MM.1S (cell line): ENCODE measurements around the gene ATPAF2.

Source experiments
- DNase-seq: peaks from one replicate; pipeline ENCODE4 v3.0.0-alpha.2; 2015
- H2AFZ ChIP-seq: fragments of 300-600 bp; sonication (generic); 2 replicates; pipeline ENCODE4 v1.6.0; 2016; ENCODE audit warnings: antibody characterized with exemption, low read length
- H3F3A ChIP-seq: fragments of 300-600 bp; sonication (generic); 2 replicates; pipeline ENCODE4 v1.6.1; 2016; ENCODE audit warnings: mild to moderate bottlenecking, antibody characterized with exemption, low read length, moderate library complexity, mixed read lengths; ENCODE audit not compliant: insufficient read depth
- H3K27ac ChIP-seq: fragments of 300-600 bp; sonication (generic); 2 replicates; pipeline ENCODE4 v1.5.1; 2016; ENCODE audit warnings: mild to moderate bottlenecking, low read length
- H3K27me3 ChIP-seq: fragments of 300-600 bp; sonication (generic); replicated peaks from 2 replicates; pipeline ENCODE4 v1.6.0; 2016; ENCODE audit warnings: low read length; ENCODE audit not compliant: insufficient read depth
- H3K36me3 ChIP-seq: fragments of 300-600 bp; sonication (generic); replicated peaks from 2 replicates; pipeline ENCODE4 v1.6.1; 2016; ENCODE audit warnings: mild to moderate bottlenecking, low read length, mixed read lengths; ENCODE audit not compliant: insufficient read depth
- H3K4me1 ChIP-seq: fragments of 300-600 bp; sonication (generic); 2 replicates; pipeline ENCODE4 v1.6.1; 2016; ENCODE audit warnings: low read length, mixed read lengths
- H3K4me2 ChIP-seq: fragments of 300-600 bp; sonication (generic); 2 replicates; pipeline ENCODE4 v1.6.0; 2016; ENCODE audit warnings: low read depth, low read length
- H3K4me3 ChIP-seq: fragments of 300-600 bp; sonication (generic); 2 replicates; pipeline ENCODE4 v1.5.1; 2016; ENCODE audit warnings: low read length, mixed read lengths
- H3K79me2 ChIP-seq: fragments of 300-600 bp; sonication (generic); 2 replicates; pipeline ENCODE4 v1.6.1; 2016; ENCODE audit warnings: mixed run types, low read length, mixed read lengths
- H3K9ac ChIP-seq: fragments of 300-600 bp; sonication (generic); 2 replicates; pipeline ENCODE4 v1.6.1; 2016; ENCODE audit warnings: low read length, mixed read lengths
- H3K9me2 ChIP-seq: fragments of 300-600 bp; sonication (generic); replicated peaks from 2 replicates; pipeline ENCODE4 v1.6.1; 2016; ENCODE audit warnings: mild to moderate bottlenecking, low read length, mixed read lengths; ENCODE audit not compliant: insufficient read depth
- H3K9me3 ChIP-seq: fragments of 300-600 bp; sonication (generic); replicated peaks from 2 replicates; pipeline ENCODE4 v1.6.1; 2016; ENCODE audit warnings: mild to moderate bottlenecking, low read length, mixed read lengths; ENCODE audit not compliant: insufficient read depth
- H4K20me1 ChIP-seq: fragments of 300-600 bp; sonication (generic); 2 replicates; pipeline ENCODE4 v1.6.1; 2016; ENCODE audit warnings: mild to moderate bottlenecking, low read length, moderate library complexity, mixed read lengths; ENCODE audit not compliant: insufficient read depth
- CTCF ChIP-seq: fragments of 300-600 bp; sonication (generic); IDR thresholded peaks from 2 replicates; pipeline ENCODE4 v1.5.1; 2016; ENCODE audit warnings: antibody characterized with exemption, low read length, mixed read lengths
- EZH2 ChIP-seq: fragments of 300-600 bp; sonication (generic); optimal IDR thresholded peaks from 2 replicates; pipeline ENCODE3; 2017; ENCODE audit warnings: low read depth, mild to moderate bottlenecking, antibody characterized with exemption, low read length, mixed read lengths
- EZH2phosphoT487 ChIP-seq: fragments of 300-600 bp; sonication (generic); IDR thresholded peaks from 2 replicates; pipeline ENCODE4 v1.6.1; 2018; ENCODE audit warnings: antibody characterized with exemption, low read length

ATPAF2 gene

GRCh38 chr17:18039535-18040260 lies 730 bp upstream of the ATPAF2 start:
- Histone ChIP-seq H2AFZ (peak overlapping the region; percentile 69; the same call in 1 of the 2 replicates), H3K9ac (peak overlapping the region; percentile 72), H3K9me3 (no peaks in the 10 kb centered on the region), H3K4me1 (peaks cover 16% of the 10 kb centered on the region), H3K4me2 (peak overlapping the region; percentile 89), H3K36me3 (no peaks in the 10 kb centered on the region), H3F3A (no peaks in the 10 kb centered on the region), H3K79me2 (peaks cover 67% of the 10 kb centered on the region), H4K20me1 (no peaks in the 10 kb centered on the region), H3K27ac (no peak overlapping the region), H3K27me3 (no peaks in the 10 kb centered on the region), H3K9me2 (no peaks in the 10 kb centered on the region), H3K4me3 (peak overlapping the region; percentile 97)
- peak; percentile 48 for DNase-seq
- no peak for TF ChIP-seq EZH2phosphoT487
- TF ChIP-seq CTCF, result no peak
- TF ChIP-seq EZH2, result no peak

GRCh38 chr17:18038149-18038850 lies 668 bp downstream of the ATPAF2 start:
- Histone ChIP-seq H3K4me3 (peak overlapping the region; percentile 97), H3K9me2 (no peaks in the 10 kb centered on the region), H2AFZ (peak overlapping the region; percentile 88), H3K9me3 (no peaks in the 10 kb centered on the region), H3K27ac (peak overlapping the region; percentile 11; the same call in 1 of the 2 replicates), H4K20me1 (no peaks in the 10 kb centered on the region), H3K27me3 (no peaks in the 10 kb centered on the region), H3K4me1 (peaks cover 17% of the 10 kb centered on the region), H3K36me3 (no peaks in the 10 kb centered on the region), H3K4me2 (peak overlapping the region; percentile 59), H3F3A (no peaks in the 10 kb centered on the region), H3K9ac (peak overlapping the region; percentile 72), H3K79me2 (peaks cover 79% of the 10 kb centered on the region)
- DNase-seq, result peak; percentile 14
- TF ChIP-seq EZH2 (no peak), EZH2phosphoT487 (no peak), CTCF (no peak)

- Histone ChIP-seq H3K79me2 (peaks cover 85% of the 10 kb centered on the region), H3K9me2 (no peaks in the 10 kb centered on the region), H3K27me3 (no peaks in the 10 kb centered on the region), H2AFZ (no peak overlapping the region), H3K4me3 (peak overlapping the region; percentile 97; the same call in 1 of the 2 replicates), H3K4me2 (peak overlapping the region; percentile 59; the same call in 1 of the 2 replicates), H3K27ac (no peak overlapping the region), H3F3A (no peaks in the 10 kb centered on the region), H3K9me3 (no peaks in the 10 kb centered on the region), H3K36me3 (no peaks in the 10 kb centered on the region), H4K20me1 (no peaks in the 10 kb centered on the region), H3K4me1 (peaks cover 18% of the 10 kb centered on the region), H3K9ac (peak overlapping the region; percentile 72; the same call in 1 of the 2 replicates)
- no peak for DNase-seq
- TF ChIP-seq EZH2phosphoT487 (no peak), EZH2 (no peak), CTCF (no peak)
These were observed 1.5 kb downstream of the ATPAF2 start for GRCh38 chr17:18037486-18037885.
